ENCODE results near the gene PARD6A. TPM values are rescaled to one million over a fixed set of nuclear protein-coding genes. Genes with fewer than 3 reads are reported as not detected.

Gene PARD6A
- total and polyA plus RNA-seq, 7 donors: 4.2 to 16.6 (median 12.8) TPM

GRCh38 chr16:67667817-67668494, 7.2 kb downstream of the PARD6A start:
- TF ChIP-seq POLR2A (IDR thresholded peaks at IDR 0.05) (no peak), EP300 (IDR thresholded peaks at IDR 0.05) (no peak), POLR2AphosphoS5 (IDR thresholded peaks at IDR 0.05) (peak in 3 of 4 donors; percentile 60 to 71 (median 64)), CTCF (IDR thresholded peaks at IDR 0.05) (peak; percentile 80 to 90 (median 87))
- peak overlapping the region; percentile 91 to 95 (median 92) for H3K27ac ChIP-seq
- peaks cover 0 to 33% (median 28%) of the 10 kb centered on the region in 4 donors for H3K4me1 ChIP-seq
- peaks cover 3 to 15% (median 5%) of the 10 kb centered on the region in 4 donors for H3K36me3 ChIP-seq
- DNase-seq: peak; percentile 95
- H3K27me3 ChIP-seq: no peaks in the 10 kb centered on the region
- H3K4me3 ChIP-seq: peak overlapping the region; percentile 76 to 99 (median 84)
- 20 to 23% methylated on average over 18 of the region's 18 CpGs for WGBS, 2 donors
- intact Hi-C loops (cut with DNase I): loop anchor here (1.0 to 5.0 kb wide), 4 partner anchors 105 to 186 kb away; partner anchors contain the start of genes AGRP, ATP6V0D1 and CTCF
- H3K9me3 ChIP-seq: no peaks in the 10 kb centered on the region

- peaks cover 0 to 40% (median 34%) of the 10 kb centered on the region in 4 donors for H3K4me1 ChIP-seq
- intact Hi-C loops (cut with DNase I): loop anchor here (1.0 to 5.0 kb wide), 3 partner anchors 121 to 186 kb away; partner anchors contain the start of genes AGRP and ATP6V0D1
- WGBS, 2 donors: 76 to 84% methylated on average over 6 of the region's 6 CpGs
- TF ChIP-seq POLR2AphosphoS5 (IDR thresholded peaks at IDR 0.05): no peak
- no peak for TF ChIP-seq CTCF (IDR thresholded peaks at IDR 0.05)
- H3K27me3 ChIP-seq: no peaks in the 10 kb centered on the region
- H3K27ac ChIP-seq: peak overlapping the region; percentile 91 to 95 (median 92)
- peaks cover 0 to 8% (median under 1%) of the 10 kb centered on the region in 4 donors for H3K36me3 ChIP-seq
- no peak for DNase-seq
- H3K9me3 ChIP-seq: no peaks in the 10 kb centered on the region
- H3K4me3 ChIP-seq: no peak overlapping the region
These were observed 7.9 kb downstream of the PARD6A start for GRCh38 chr16:67668495-67669157.

- 93% methylated on average over 10 of the region's 10 CpGs for WGBS, 2 donors
- Histone ChIP-seq H3K4me1 (peaks cover 0 to 50% (median 44%) of the 10 kb centered on the region in 4 donors), H3K9me3 (no peaks in the 10 kb centered on the region), H3K36me3 (no peaks in the 10 kb centered on the region), H3K27ac (no peak overlapping the region), H3K4me3 (no peak overlapping the region), H3K27me3 (no peaks in the 10 kb centered on the region)
- TF ChIP-seq POLR2AphosphoS5 (IDR thresholded peaks at IDR 0.05): no peak
- TF ChIP-seq POLR2A (IDR thresholded peaks at IDR 0.05): no peak
- TF ChIP-seq EP300 (IDR thresholded peaks at IDR 0.05): no peak
- no peak for TF ChIP-seq CTCF (IDR thresholded peaks at IDR 0.05)
- DNase-seq: no peak
- intact Hi-C loops (cut with DNase I): loop anchor here (5.0 kb wide), 3 partner anchors 122 to 187 kb away; partner anchors contain the start of genes AGRP and ATP6V0D1
These were observed 8.8 kb downstream of the PARD6A start for GRCh38 chr16:67669499-67670101.

GRCh38 chr16:67672306-67672705, 11.5 kb downstream of the PARD6A start:
- 14 to 45% methylated on average over 4 of the region's 4 CpGs for WGBS, 2 donors
- Histone ChIP-seq H3K9me3 (no peaks in the 10 kb centered on the region), H3K36me3 (no peaks in the 10 kb centered on the region), H3K4me3 (no peak overlapping the region), H3K27ac (peak overlapping the region in 1 of 4 donors; percentile 71), H3K27me3 (no peaks in the 10 kb centered on the region), H3K4me1 (peaks cover 0 to 33% (median 29%) of the 10 kb centered on the region in 4 donors)
- TF ChIP-seq POLR2AphosphoS5 (IDR thresholded peaks at IDR 0.05) (no peak), EP300 (IDR thresholded peaks at IDR 0.05) (no peak), CTCF (IDR thresholded peaks at IDR 0.05) (no peak), POLR2A (IDR thresholded peaks at IDR 0.05) (no peak)
- intact Hi-C loops (cut with DNase I): loop anchor here (2.0 to 5.0 kb wide), 2 partner anchors 46 to 145 kb away; partner anchors contain the start of gene GFOD2
- no peak for DNase-seq
